ENCODE results near the gene CACNB2.

DNA sequence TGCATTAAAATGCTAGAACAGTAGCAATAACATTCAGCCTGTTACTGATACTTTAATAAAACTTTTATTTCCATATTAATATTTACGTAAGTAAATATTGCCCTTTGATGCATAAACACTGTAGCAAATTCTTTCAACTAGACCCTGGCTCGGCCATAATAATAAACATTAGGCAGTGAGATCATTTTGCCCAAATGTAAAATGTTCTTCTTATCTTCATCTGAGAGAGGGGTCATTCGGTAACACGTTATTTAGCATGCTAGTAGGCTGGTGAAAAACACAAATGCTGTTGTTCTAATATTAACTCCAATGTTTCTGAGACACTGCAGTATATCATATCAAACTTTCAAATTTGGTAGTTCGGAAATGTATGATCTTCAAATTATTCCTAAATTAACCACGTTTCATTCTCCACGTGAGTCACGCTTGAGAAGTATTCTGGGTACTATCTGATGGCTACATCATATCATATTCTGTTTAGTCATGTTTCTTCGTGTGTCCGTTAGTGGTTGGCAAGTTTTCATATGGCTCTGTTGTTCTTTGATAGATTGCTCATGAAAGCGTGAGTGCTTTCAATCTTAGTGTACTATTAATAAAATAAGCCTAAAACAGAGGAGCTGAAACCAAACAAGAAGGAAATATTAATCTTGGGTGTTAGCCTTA is 365.4 kb downstream of the CACNB2 start:
- TF ChIP-seq, protein P1, sequence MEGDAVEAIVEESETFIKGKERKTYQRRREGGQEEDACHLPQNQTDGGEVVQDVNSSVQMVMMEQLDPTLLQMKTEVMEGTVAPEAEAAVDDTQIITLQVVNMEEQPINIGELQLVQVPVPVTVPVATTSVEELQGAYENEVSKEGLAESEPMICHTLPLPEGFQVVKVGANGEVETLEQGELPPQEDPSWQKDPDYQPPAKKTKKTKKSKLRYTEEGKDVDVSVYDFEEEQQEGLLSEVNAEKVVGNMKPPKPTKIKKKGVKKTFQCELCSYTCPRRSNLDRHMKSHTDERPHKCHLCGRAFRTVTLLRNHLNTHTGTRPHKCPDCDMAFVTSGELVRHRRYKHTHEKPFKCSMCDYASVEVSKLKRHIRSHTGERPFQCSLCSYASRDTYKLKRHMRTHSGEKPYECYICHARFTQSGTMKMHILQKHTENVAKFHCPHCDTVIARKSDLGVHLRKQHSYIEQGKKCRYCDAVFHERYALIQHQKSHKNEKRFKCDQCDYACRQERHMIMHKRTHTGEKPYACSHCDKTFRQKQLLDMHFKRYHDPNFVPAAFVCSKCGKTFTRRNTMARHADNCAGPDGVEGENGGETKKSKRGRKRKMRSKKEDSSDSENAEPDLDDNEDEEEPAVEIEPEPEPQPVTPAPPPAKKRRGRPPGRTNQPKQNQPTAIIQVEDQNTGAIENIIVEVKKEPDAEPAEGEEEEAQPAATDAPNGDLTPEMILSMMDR (IDR thresholded peaks at IDR 0.05; ENCODE audit: low read depth, low read length): no peak
- no peak for TF ChIP-seq EZH2phosphoT487 (IDR thresholded peaks at IDR 0.05; ENCODE audit: low read depth)
